Ishikawa (cell line): ENCODE results near the gene FAM43A.

Source experiments
- CEBPB ChIP-seq: IDR thresholded peaks from 2 replicates; pipeline ENCODE4 v1.6.1; 2012
- CREB1 ChIP-seq: IDR thresholded peaks from 2 replicates; pipeline ENCODE4 v1.6.1; 2012; ENCODE audit warnings: low read depth
- EGR1 ChIP-seq: IDR thresholded peaks from 2 replicates; pipeline ENCODE4 v1.6.1; 2012
- EP300 ChIP-seq: IDR thresholded peaks from 2 replicates; pipeline ENCODE4 v1.6.1; 2012; ENCODE audit warnings: borderline replicate concordance
- FOXM1 ChIP-seq: IDR thresholded peaks from 2 replicates; pipeline ENCODE4 v1.6.1; 2012; ENCODE audit warnings: low read depth, borderline replicate concordance
- MAX ChIP-seq: IDR thresholded peaks from 2 replicates; pipeline ENCODE4 v1.6.1; 2012
- NFIC ChIP-seq: IDR thresholded peaks from 2 replicates; pipeline ENCODE4 v1.6.1; 2012
- RAD21 ChIP-seq: IDR thresholded peaks from 2 replicates; pipeline ENCODE4 v1.6.1; 2012; ENCODE audit warnings: low read depth
- TAF1 ChIP-seq: IDR thresholded peaks from 2 replicates; pipeline ENCODE4 v1.6.1; 2012; ENCODE audit warnings: low read depth, mild to moderate bottlenecking
- TCF12 ChIP-seq: IDR thresholded peaks from 2 replicates; pipeline ENCODE4 v1.6.1; 2012; ENCODE audit warnings: low read depth
- TEAD4 ChIP-seq: IDR thresholded peaks from 2 replicates; pipeline ENCODE4 v1.6.1; 2012
- USF1 ChIP-seq: IDR thresholded peaks from 2 replicates; pipeline ENCODE4 v1.6.1; 2012
- YY1 ChIP-seq: IDR thresholded peaks from 2 replicates; pipeline ENCODE4 v1.6.1; 2012; ENCODE audit warnings: low read depth
- ZBTB7A ChIP-seq: IDR thresholded peaks from 2 replicates; pipeline ENCODE4 v1.6.1; 2012; ENCODE audit warnings: low read depth
- TF ChIP-seq, protein P1 (sequence below): IDR thresholded peaks from 2 replicates; pipeline ENCODE4 v1.6.1; 2012; ENCODE audit warnings: low read depth, mild to moderate bottlenecking

Gene FAM43A

DNA sequence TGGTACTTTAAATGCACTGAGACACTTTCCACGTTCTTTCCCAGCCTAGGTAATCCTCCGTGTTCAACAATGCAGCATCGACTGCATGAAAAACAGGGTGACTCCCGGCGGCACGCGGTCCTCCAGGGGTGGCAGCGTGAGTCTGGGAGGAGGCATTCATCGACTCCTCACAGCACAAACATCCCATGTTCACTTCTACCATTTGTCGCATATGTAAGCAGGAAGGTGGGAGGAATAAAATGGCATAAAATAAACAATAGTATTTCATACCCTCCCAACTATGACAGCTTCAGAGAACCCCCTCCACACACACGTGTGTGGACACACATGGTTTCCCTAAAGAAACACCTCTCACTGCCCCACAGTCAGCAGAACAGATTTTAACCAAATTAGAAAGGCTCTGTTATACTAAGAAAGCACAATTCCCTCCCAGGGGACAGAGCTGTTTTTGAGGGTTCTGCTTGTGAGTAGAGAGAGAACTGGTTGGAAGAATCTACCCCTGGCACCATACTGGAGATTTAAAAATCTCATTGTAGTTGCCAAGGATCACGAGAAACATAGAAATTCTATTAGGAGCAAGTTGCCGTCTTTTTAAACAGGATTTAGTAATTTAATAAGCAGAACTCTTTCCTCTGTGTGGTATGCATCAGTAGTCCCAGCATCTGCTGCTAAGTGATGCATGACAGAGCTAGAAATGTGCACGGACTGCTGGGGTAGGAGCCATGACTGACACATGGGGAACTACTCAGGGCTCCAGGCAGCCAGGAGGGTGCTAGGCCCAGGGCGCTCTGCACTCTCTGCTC, 6.0 kb downstream of the FAM43A start:
- TF ChIP-seq USF1, result 0 out of 2 replicates have a peak, but pooled peaks have one; percentile 19
- TF ChIP-seq FOXM1, result no peak
- TF ChIP-seq EP300, result 0 out of 2 replicates have a peak, but pooled peaks have one; percentile 16
- TF ChIP-seq, protein P1, sequence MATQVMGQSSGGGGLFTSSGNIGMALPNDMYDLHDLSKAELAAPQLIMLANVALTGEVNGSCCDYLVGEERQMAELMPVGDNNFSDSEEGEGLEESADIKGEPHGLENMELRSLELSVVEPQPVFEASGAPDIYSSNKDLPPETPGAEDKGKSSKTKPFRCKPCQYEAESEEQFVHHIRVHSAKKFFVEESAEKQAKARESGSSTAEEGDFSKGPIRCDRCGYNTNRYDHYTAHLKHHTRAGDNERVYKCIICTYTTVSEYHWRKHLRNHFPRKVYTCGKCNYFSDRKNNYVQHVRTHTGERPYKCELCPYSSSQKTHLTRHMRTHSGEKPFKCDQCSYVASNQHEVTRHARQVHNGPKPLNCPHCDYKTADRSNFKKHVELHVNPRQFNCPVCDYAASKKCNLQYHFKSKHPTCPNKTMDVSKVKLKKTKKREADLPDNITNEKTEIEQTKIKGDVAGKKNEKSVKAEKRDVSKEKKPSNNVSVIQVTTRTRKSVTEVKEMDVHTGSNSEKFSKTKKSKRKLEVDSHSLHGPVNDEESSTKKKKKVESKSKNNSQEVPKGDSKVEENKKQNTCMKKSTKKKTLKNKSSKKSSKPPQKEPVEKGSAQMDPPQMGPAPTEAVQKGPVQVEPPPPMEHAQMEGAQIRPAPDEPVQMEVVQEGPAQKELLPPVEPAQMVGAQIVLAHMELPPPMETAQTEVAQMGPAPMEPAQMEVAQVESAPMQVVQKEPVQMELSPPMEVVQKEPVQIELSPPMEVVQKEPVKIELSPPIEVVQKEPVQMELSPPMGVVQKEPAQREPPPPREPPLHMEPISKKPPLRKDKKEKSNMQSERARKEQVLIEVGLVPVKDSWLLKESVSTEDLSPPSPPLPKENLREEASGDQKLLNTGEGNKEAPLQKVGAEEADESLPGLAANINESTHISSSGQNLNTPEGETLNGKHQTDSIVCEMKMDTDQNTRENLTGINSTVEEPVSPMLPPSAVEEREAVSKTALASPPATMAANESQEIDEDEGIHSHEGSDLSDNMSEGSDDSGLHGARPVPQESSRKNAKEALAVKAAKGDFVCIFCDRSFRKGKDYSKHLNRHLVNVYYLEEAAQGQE, result no peak
- TF ChIP-seq NFIC, result peak; percentile 28; the same call in 1 of the 2 replicates
- TF ChIP-seq ZBTB7A, result no peak
- TF ChIP-seq TAF1, result no peak
- TF ChIP-seq RAD21, result no peak
- peak; percentile 37; the same call in 1 of the 2 replicates for TF ChIP-seq TEAD4
- no peak for TF ChIP-seq EGR1
- TF ChIP-seq CEBPB, result no peak
- peak; percentile 50 for TF ChIP-seq MAX
- peak; percentile 20; the same call in 1 of the 2 replicates for TF ChIP-seq TCF12
- no peak for TF ChIP-seq CREB1
- 0 out of 2 replicates have a peak, but pooled peaks have one; percentile 42 for TF ChIP-seq YY1

- TF ChIP-seq RAD21 (no peak), NFIC (peak; percentile 50)
These were observed 11.0 kb downstream of the FAM43A start for GRCh38 chr3:194696702-194697101.

DNA sequence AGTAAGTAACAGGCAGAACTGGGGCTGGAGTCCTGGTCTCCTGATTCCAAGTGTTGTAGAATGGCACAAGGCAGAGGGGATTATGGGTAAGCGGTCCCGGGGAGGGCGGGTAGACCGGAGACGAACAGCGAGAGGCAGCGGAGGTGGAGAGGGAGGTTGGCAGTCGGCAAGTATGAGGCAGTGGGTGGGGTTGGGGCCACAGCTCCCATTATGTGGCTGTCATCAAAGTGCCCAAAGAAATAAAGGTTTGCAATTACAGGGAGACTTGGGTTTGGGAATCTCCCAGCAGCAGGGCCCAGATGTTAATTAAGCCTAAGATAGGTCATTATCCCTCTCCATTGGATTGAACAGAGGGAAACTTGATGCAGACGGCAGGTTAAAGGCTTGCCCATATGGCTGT, 16.9 kb downstream of the FAM43A start:
- TF ChIP-seq TAF1 (no peak), CREB1 (no peak), ZBTB7A (no peak), TCF12 (no peak), NFIC (no peak), EP300 (no peak), RAD21 (no peak), YY1 (no peak), MAX (no peak), EGR1 (no peak), TEAD4 (no peak), USF1 (no peak), FOXM1 (no peak), CEBPB (no peak)
- TF ChIP-seq, protein P1, result no peak

- TF ChIP-seq ZBTB7A, result no peak
- TF ChIP-seq TEAD4, result no peak
- no peak for TF ChIP-seq FOXM1
- TF ChIP-seq YY1, result no peak
- TF ChIP-seq TCF12, result no peak
- no peak for TF ChIP-seq NFIC
- no peak for TF ChIP-seq EP300
- no peak for TF ChIP-seq CEBPB
- no peak for TF ChIP-seq USF1
- no peak for TF ChIP-seq EGR1
- no peak for TF ChIP-seq RAD21
- TF ChIP-seq TAF1, result no peak
- no peak for TF ChIP-seq MAX
These were observed 19.5 kb downstream of the FAM43A start for GRCh38 chr3:194705227-194705626.

DNA sequence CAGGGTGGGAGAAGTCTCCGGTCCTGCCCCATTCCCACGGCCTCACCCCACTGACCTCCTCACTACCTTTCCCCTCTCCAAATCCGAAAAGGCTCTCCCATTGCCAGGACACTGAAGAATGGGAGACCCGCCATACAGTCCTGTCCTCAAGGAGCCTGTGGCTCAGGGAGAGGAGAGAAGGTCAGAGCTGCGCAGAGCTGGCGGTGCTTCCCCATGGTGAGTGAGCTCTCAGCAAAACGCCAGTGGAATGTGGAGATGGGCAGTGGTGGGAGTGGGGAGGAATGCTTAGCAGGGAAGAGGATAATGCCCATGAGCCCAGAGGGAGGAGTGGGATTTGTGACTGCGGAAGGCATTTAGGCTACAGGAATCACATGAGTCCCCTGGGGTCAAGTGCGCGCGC, 20.1 kb downstream of the FAM43A start:
- no peak for TF ChIP-seq TCF12
